DMS 273 (cell line): ENCODE results near the gene C11orf98.

Experiments
- DNase-seq: peaks from one replicate; lab custom pipeline; 2025; ENCODE audit not compliant: unreplicated experiment; lab: John Stamatoyannopoulos, UW

The C11orf98 gene

DNA sequence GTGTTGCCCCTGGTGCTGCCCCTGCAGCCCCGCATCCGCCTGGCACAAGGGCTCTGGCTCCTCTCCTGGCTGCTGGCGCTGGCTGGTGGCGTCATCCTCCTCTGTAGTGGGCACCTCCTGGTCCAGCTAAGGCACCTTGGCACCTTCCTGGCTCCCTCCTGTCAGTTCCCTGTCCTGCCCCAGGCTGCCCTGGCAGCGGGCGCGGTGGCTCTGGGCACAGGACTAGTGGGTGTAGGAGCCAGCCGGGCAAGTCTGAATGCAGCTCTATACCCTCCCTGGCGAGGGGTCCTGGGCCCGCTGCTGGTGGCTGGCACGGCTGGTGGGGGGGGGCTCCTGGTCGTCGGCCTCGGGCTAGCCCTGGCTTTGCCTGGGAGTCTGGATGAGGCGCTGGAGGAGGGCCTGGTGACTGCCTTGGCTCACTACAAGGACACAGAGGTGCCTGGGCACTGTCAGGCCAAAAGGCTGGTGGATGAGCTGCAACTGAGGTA, 51.7 kb downstream of the C11orf98 start:
- DNase-seq = no peak
